Activated CD4-positive, CD25-positive, alpha-beta regulatory T cell (primary cell): ENCODE data around the gene EXOC4.

Experiments used
- DNase-seq, 4 experiments: peaks; one replicate each; lab custom pipeline; 2025; lab: John Stamatoyannopoulos, UW

Gene EXOC4

DNA sequence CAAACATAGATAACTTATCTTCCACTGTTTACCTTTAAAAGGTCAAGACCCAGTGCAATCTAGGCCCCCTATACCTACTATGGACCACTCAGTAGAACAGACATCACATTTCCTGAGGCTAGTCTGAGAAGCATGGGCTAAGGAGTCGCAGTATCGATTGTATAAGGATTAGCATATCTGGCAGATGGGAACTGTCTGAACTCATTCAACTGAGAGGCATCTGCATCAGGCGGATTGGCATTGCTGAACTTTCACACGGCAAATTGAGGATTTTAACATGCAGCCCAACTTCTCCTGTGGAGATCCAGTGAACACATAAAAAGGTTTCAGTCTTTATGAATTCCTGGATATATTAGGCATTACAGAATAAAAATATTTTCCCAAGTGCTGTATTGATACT is 785.1 kb downstream of the EXOC4 start:
- no peak for DNase-seq

- no peak for DNase-seq
These were observed 788.1 kb downstream of the EXOC4 start for GRCh38 chr7:134040988-134041387.

- DNase-seq, result no peak
These were observed 788.6 kb downstream of the EXOC4 start for GRCh38 chr7:134041477-134041876.

GRCh38 chr7:134042307-134042706 is 789.4 kb downstream of the EXOC4 start:
- no peak for DNase-seq

- no peak for DNase-seq
These were observed 791.8 kb downstream of the EXOC4 start for GRCh38 chr7:134044682-134045081.

GRCh38 chr7:134045716-134046115 is 792.8 kb downstream of the EXOC4 start:
- no peak for DNase-seq

- DNase-seq, result no peak
These were observed 793.8 kb downstream of the EXOC4 start for GRCh38 chr7:134046594-134047128.

DNA sequence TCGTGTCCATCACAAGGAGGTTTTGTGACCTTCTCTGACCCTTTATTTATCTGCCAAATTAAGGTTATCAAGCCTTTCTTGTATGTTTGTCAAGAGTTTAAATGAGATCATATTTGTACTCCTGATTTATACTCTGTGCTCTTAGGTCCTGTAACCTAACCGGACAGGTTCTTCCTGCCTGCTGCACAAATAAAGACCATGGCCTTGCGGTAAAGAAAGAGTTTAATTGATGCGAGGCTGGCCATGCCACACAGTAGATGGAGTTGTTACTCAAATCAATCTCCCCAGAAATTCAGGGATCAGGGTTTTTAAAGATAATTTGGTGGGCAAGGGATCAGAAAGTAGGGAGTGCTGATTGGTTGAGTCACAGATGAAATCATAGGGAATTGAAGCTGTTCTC is 794.8 kb downstream of the EXOC4 start:
- no peak for DNase-seq

DNA sequence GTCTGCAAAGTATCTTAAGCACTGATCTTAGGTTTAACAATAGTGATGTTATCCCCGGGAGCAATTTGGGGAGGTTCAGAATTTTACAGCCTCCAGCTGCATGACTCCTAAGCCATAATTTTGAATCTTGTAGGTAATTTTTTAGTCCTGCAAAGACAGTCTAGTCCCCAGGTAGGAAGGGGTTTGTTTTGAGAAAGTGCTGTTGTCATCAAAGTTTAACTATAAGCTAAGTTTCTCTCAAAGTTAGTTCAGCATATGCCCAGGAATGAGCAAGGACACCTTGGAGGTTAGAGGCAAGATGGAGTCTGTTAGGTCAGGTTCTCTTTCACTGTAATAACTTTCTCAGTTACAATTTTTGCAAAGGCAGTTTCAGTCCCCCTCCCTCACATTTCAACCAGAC is 795.3 kb downstream of the EXOC4 start:
- no peak for DNase-seq

DNA sequence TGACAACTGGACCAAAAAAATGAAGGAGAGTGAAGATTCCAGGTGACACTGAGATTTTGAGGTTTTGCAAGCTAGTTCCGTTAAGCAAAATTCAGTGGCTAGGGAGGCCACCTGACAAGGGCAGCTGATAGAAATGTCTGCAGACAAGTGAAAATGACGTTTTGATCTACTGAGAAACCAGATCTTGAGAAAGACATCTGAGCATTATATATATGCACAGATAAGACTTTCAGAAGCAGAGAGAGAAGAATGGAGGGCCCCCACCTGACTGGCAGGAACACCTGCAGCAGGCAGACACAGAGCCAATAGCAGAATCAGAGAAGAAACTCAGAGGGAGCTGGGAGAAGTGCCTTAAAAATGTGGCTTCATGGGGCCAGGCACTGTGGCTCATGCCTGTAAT is 798.1 kb downstream of the EXOC4 start:
- DNase-seq, result no peak

GRCh38 chr7:134056816-134057215 is 803.9 kb downstream of the EXOC4 start:
- DNase-seq, result no peak

DNA sequence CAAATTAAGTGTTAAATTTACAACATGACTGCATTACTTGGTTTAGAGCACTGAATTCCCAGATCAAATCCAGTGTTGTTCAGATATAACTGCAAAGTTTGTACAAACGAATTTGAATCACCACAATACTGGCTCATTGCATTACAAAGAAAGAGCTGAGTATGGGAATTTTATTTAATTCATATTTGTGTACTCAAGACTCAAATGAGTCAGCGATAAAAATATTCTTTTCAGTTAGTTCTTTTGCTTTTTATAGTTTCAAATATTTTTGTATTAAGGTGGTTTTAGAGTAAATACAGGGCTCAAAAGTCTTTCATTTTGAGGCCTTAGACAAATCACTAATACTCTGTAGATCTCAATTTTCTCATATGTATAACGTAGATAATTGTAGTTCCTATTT is 805.6 kb downstream of the EXOC4 start:
- DNase-seq, result no peak

DNA sequence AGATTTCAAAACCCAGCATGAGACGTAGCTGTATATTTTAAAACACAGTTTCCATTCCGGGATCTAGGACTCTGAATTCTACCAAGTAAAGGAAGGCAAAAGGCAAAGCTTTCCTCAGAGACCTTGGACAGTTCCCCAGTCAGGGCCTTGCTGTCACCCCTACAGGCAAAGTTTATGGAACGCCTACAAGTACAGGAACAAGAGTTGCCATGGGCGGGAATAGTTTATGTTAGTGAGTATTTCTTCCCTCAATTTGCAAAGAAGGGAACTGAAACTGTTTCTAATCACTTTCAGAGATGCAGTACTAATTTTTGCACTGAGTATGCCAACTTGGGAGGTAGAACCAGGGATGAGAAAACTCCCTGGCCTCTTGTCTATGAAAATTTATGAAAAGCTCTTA is 806.1 kb downstream of the EXOC4 start:
- no peak for DNase-seq

DNA sequence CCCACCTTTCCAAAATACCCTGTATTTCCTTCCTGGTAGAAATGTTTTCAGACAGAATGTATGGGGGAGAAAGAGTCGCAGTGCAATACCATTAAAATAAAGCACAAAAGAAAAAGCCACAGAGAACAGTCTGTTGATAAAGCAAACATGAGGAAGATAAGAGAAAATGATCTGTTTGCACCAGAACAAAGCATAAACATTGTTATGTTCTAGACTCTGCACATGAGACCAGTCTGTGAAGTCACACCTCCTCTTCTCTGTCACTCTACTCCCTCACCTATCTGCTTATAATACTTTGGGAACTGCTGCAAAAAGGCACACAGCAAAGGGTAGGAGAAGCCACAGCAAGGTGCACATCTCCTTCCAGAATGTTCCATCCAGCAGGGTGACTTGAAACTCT is 807.0 kb downstream of the EXOC4 start:
- DNase-seq, result no peak

GRCh38 chr7:134060874-134061273 is 808.0 kb downstream of the EXOC4 start:
- no peak for DNase-seq

- DNase-seq, result no peak
These were observed 809.6 kb downstream of the EXOC4 start for GRCh38 chr7:134062460-134062859.

GRCh38 chr7:134065415-134065814 is 812.5 kb downstream of the EXOC4 start:
- DNase-seq, result no peak

GRCh38 chr7:134067164-134067563 is 814.3 kb downstream of the EXOC4 start:
- no peak for DNase-seq

DNA sequence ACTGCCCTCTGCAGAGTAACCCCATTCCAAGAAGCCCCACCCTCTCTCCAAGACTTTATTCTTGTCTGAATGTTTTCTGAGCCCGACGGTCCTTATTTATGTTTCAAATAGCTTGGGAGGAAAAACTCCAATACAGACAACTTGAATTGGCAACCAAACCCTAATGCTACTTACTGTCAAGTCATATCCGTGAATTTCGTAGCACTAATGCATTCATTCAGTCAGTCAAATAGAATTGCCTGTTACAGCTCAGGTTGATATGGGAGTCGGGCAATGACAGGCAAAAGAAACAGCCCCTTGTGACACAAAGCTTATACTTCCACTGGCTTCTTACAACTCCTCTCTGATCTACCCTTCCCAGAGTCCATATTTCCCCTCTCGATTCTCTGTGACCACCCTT is 815.8 kb downstream of the EXOC4 start:
- DNase-seq, result no peak

DNA sequence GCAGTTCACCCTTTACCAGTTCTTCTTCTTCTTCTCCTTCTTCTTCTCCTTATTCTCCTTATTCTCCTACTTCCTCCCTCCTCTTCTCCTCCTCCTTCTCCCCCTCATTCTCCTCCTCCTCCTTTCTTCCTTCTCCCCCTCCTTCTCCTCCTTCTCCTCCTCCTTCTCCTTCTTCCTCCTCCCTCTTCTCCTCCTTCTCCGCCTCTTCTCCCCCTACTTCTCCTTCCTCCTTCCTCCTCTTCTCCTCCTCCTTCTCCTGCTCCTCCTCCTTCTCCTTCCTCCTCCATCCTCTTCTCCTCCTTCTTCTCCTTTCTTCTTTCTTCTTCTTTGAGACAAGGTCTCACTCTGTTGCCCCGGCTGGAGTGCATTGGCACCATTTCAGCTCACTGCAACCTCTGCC is 816.3 kb downstream of the EXOC4 start:
- DNase-seq, result no peak

DNA sequence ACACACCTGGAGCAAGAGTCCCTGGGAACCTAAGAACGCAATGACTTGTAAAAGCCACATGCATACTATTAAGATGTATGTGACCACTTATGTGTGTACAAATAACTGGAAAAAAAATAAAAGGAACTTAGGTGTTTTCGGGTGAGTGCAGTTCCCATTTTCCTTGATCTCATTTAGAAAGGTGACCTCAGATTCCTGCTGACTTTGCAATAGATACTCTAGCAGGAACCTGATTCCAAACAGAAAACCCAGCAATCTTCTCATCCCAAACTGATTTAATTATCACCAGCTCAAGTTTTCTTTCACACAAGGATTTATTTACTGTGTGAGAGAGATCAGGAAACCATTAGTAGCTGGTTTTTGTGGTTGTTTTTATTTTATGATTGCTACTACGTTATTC is 817.8 kb downstream of the EXOC4 start:
- no peak for DNase-seq

DNA sequence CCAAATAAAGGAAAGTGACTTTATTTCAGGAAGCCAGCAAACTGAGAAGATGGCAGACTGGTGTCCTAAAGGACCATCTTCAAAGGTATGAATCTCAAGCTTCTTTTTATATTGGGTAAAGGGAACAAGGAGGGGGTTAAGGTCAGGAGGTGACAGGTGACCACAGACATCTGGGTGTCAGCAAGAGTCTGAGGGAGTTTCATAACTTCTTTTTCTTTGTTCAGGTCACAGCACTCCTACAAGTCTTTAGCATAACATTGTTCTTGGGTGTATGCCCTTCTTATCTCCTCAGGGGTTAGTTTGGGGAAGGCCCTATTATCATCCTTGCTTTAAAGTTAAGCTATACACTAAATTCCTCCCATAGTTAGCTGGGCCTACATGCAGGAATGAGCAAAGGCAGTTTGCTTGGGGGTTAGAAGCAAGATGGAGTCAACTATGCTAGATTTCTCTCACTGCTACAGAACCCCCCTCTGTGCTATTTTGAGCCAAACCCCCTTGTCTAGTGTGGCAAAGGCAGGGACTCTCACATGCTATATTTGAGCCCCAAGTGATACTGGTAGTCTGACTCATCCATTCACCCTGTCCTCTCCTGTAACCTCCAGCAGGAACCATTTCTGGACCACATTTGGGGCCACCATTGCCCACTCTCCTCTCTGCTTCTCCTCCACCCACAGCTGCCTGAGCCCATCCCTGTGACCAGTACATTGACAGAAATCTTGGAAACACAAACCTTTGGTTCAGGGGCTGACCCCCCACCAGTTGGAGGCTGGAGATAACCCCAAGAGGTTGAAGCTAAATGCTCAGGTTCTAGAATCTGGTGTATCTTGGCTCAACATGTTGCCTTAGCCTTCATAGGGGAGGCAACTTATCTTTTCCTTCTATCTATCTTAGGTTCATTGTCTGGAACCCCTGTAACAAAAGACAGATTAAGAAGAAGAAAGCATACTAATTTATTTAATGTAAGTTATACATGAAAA is 818.8 kb downstream of the EXOC4 start:
- DNase-seq, result no peak

DNA sequence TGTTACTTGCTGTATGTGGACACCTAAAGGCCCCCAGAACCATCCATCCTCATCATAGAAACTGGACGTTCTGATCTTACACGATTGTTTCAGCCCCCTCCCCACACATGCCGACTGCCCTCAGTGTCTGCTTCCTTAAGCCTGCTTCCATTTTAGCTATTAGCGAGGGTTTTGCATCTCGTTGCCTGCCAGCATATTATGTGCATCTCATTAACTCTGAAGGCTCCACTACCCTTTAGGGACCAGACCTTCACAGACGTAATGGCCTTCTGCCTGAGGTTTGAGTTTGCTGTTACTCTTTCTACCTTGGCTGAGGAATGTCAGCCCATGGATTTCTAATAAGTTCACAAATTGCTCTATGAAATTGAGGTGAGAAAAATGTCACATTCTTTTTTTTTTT is 820.4 kb downstream of the EXOC4 start:
- no peak for DNase-seq

DNA sequence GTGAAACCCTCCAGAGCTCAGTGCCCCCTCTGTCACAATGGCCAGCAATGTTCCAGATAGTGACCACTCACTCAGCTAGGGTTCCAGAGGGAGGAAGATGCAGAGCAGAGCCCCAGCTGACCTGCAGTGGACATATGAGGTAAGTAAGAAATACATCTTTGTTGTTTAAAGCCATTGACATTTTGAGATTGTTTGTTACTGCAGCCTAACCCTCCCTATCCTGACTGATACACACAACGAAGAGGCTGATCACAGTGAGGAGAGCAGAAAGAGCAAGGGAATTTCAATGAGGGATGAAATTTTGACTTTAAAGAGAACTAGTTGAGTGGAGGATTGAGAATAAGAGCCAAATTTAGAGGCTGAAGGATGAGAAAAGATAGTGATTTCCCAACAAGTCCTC is 822.9 kb downstream of the EXOC4 start:
- DNase-seq, result no peak
